HCT116 (cell line): ENCODE measurements around the gene TMEM178A.

Experiments used
- MAX ChIP-seq: IDR thresholded peaks from 2 replicates; pipeline ENCODE4 v1.6.1; 2012
- POLR2A ChIP-seq: IDR thresholded peaks from 2 replicates; pipeline ENCODE4 v1.7.0; 2011; ENCODE audit warnings: borderline replicate concordance; ENCODE audit not compliant: insufficient read depth, insufficient read length; ENCODE audit errors: extremely low read depth
- TF ChIP-seq, protein P1 (sequence below), 3 experiments: fragments of 200-600 bp in 1 of 3; sonication (generic) in 1 of 3; IDR thresholded peaks in 2 of 3; conservative IDR thresholded peaks in 1 of 3; 2 replicates each; pipeline ENCODE4 v1.5.1; 2012 to 2017; ENCODE audit warnings: low read depth in 2 of 3, low read length in 2 of 3, antibody characterized with exemption in 1 of 3, borderline replicate concordance in 1 of 3, control low read depth in 1 of 3, mild to moderate bottlenecking in 1 of 3, mixed read lengths in 1 of 3, mixed run types in 1 of 3, moderate library complexity in 1 of 3; ENCODE audit not compliant: insufficient read depth in 1 of 3

DNA sequence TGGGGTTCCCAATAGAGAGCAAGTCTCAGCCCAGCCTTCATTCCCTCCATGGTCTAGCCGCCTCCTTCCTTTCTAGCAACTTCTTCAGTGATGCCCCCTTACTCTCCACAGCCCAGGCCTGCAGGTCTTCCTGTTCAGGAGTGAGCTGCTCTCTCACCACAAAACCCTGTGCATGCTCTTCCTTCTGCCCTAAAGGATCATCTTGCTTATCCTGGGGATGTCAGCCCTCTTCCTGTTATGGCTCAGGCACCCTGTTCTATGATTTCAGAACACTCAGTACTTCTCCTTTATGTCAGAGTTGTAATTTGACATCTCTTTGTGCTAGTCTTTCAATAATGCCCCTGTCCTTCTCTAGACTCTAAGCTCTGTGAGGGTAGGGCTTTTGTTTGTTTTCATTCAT is 19.4 kb downstream of the TMEM178A start:
- TF ChIP-seq, protein P1, sequence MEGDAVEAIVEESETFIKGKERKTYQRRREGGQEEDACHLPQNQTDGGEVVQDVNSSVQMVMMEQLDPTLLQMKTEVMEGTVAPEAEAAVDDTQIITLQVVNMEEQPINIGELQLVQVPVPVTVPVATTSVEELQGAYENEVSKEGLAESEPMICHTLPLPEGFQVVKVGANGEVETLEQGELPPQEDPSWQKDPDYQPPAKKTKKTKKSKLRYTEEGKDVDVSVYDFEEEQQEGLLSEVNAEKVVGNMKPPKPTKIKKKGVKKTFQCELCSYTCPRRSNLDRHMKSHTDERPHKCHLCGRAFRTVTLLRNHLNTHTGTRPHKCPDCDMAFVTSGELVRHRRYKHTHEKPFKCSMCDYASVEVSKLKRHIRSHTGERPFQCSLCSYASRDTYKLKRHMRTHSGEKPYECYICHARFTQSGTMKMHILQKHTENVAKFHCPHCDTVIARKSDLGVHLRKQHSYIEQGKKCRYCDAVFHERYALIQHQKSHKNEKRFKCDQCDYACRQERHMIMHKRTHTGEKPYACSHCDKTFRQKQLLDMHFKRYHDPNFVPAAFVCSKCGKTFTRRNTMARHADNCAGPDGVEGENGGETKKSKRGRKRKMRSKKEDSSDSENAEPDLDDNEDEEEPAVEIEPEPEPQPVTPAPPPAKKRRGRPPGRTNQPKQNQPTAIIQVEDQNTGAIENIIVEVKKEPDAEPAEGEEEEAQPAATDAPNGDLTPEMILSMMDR (IDR thresholded peaks at IDR 0.05 in 2 of 3, conservative IDR thresholded peaks at IDR 0.05 in 1 of 3; ENCODE audit: borderline replicate concordance in 1 of 3, insufficient read depth in 1 of 3, low read depth in 2 of 3, low read length in 2 of 3): no peak
- TF ChIP-seq POLR2A (no peak), MAX (no peak)
